Activated naive CD8-positive, alpha-beta T cell (primary cell): ENCODE measurements around the gene OBP2B.
"Not testable (repeated sequence)": the region's sequence is repeated elsewhere in the genome, so short reads cannot be mapped to it uniquely, and the experiment has no call there.

Experiments used
- H3K27ac Mint-ChIP-seq: one replicate; pipeline ENCODE4 v1.8.0; 2021; ENCODE audit warnings: mixed read lengths
- H3K27me3 Mint-ChIP-seq: one replicate; pipeline ENCODE4 v1.8.0; 2021; ENCODE audit warnings: mixed read lengths
- H3K36me3 Mint-ChIP-seq: one replicate; pipeline ENCODE4 v1.8.0; 2021; ENCODE audit warnings: mixed read lengths
- H3K4me1 Mint-ChIP-seq: one replicate; pipeline ENCODE4 v1.8.0; 2021; ENCODE audit warnings: low read depth, mixed read lengths
- H3K4me3 Mint-ChIP-seq: one replicate; pipeline ENCODE4 v1.8.0; 2021; ENCODE audit warnings: mild to moderate bottlenecking, mixed read lengths
- H3K9me3 Mint-ChIP-seq: one replicate; pipeline ENCODE4 v1.8.0; 2021; ENCODE audit warnings: low read depth, mixed read lengths

The OBP2B gene

GRCh38 chr9:133208880-133209300 lies at the start of gene OBP2B:
TSS of gene OBP2B (minus strand) at chr9:133209250. CDS start at chr9:133209199, 51 bp downstream.
- not testable (repeated sequence) for H3K9me3 Mint-ChIP-seq, H3K27me3 Mint-ChIP-seq, H3K4me3 Mint-ChIP-seq, H3K36me3 Mint-ChIP-seq, H3K4me1 Mint-ChIP-seq, H3K27ac Mint-ChIP-seq

GRCh38 chr9:133258061-133259015 lies 49.3 kb upstream of the OBP2B start:
- Mint-ChIP-seq H3K4me1 (no peaks in the 10 kb centered on the region), H3K4me3 (no peak overlapping the region), H3K27ac (no peak overlapping the region), H3K9me3 (no peaks in the 10 kb centered on the region), H3K27me3 (no peaks in the 10 kb centered on the region), H3K36me3 (no peaks in the 10 kb centered on the region)

- H3K9me3 Mint-ChIP-seq, result no peaks in the 10 kb centered on the region
- no peaks in the 10 kb centered on the region for H3K27me3 Mint-ChIP-seq
- no peak overlapping the region for H3K27ac Mint-ChIP-seq
- no peaks in the 10 kb centered on the region for H3K36me3 Mint-ChIP-seq
- no peak overlapping the region for H3K4me3 Mint-ChIP-seq
- H3K4me1 Mint-ChIP-seq, result no peaks in the 10 kb centered on the region
Measured at GRCh38 chr9:133257465-133257956, 48.5 kb upstream of the OBP2B start.

GRCh38 chr9:133256686-133257091 lies 47.6 kb upstream of the OBP2B start:
- no peaks in the 10 kb centered on the region for H3K27me3 Mint-ChIP-seq
- H3K27ac Mint-ChIP-seq, result no peak overlapping the region
- H3K9me3 Mint-ChIP-seq, result no peaks in the 10 kb centered on the region
- H3K4me3 Mint-ChIP-seq, result no peak overlapping the region
- no peaks in the 10 kb centered on the region for H3K36me3 Mint-ChIP-seq
- H3K4me1 Mint-ChIP-seq, result no peaks in the 10 kb centered on the region

- Mint-ChIP-seq H3K9me3 (no peaks in the 10 kb centered on the region), H3K27ac (no peak overlapping the region), H3K4me3 (no peak overlapping the region), H3K36me3 (no peaks in the 10 kb centered on the region), H3K4me1 (no peaks in the 10 kb centered on the region), H3K27me3 (no peaks in the 10 kb centered on the region)
Measured at GRCh38 chr9:133256136-133256461, 47.0 kb upstream of the OBP2B start.

- Mint-ChIP-seq H3K4me1 (no peaks in the 10 kb centered on the region), H3K36me3 (no peaks in the 10 kb centered on the region), H3K4me3 (no peak overlapping the region), H3K9me3 (no peaks in the 10 kb centered on the region), H3K27ac (no peak overlapping the region), H3K27me3 (no peaks in the 10 kb centered on the region)
Measured at GRCh38 chr9:133255371-133256135, 46.5 kb upstream of the OBP2B start.

GRCh38 chr9:133254471-133254870 lies 45.4 kb upstream of the OBP2B start:
- Mint-ChIP-seq H3K4me1 (no peaks in the 10 kb centered on the region), H3K36me3 (no peaks in the 10 kb centered on the region), H3K9me3 (no peaks in the 10 kb centered on the region), H3K27me3 (no peaks in the 10 kb centered on the region), H3K27ac (no peak overlapping the region), H3K4me3 (no peak overlapping the region)

- Mint-ChIP-seq H3K36me3 (no peaks in the 10 kb centered on the region), H3K9me3 (no peaks in the 10 kb centered on the region), H3K4me1 (no peaks in the 10 kb centered on the region), H3K4me3 (no peak overlapping the region), H3K27ac (no peak overlapping the region), H3K27me3 (no peaks in the 10 kb centered on the region)
Measured at GRCh38 chr9:133253268-133253667, 44.2 kb upstream of the OBP2B start.

- no peaks in the 10 kb centered on the region for H3K9me3 Mint-ChIP-seq
- no peak overlapping the region for H3K4me3 Mint-ChIP-seq
- H3K4me1 Mint-ChIP-seq, result no peaks in the 10 kb centered on the region
- H3K27me3 Mint-ChIP-seq, result no peaks in the 10 kb centered on the region
- no peak overlapping the region for H3K27ac Mint-ChIP-seq
- no peaks in the 10 kb centered on the region for H3K36me3 Mint-ChIP-seq
Measured at GRCh38 chr9:133252301-133253020, 43.4 kb upstream of the OBP2B start.

- Mint-ChIP-seq H3K9me3 (no peaks in the 10 kb centered on the region), H3K27me3 (no peaks in the 10 kb centered on the region), H3K36me3 (no peaks in the 10 kb centered on the region), H3K4me3 (no peak overlapping the region), H3K4me1 (no peaks in the 10 kb centered on the region), H3K27ac (no peak overlapping the region)
Measured at GRCh38 chr9:133251773-133252172, 42.7 kb upstream of the OBP2B start.

- not testable (repeated sequence) for H3K4me1 Mint-ChIP-seq, H3K4me3 Mint-ChIP-seq, H3K9me3 Mint-ChIP-seq, H3K27ac Mint-ChIP-seq, H3K27me3 Mint-ChIP-seq, H3K36me3 Mint-ChIP-seq
Measured at GRCh38 chr9:133251221-133251620, 42.2 kb upstream of the OBP2B start.

- no peaks in the 10 kb centered on the region for H3K4me1 Mint-ChIP-seq
- H3K27ac Mint-ChIP-seq, result no peak overlapping the region
- H3K27me3 Mint-ChIP-seq, result no peaks in the 10 kb centered on the region
- H3K9me3 Mint-ChIP-seq, result no peaks in the 10 kb centered on the region
- H3K36me3 Mint-ChIP-seq, result no peaks in the 10 kb centered on the region
- H3K4me3 Mint-ChIP-seq, result no peak overlapping the region
Measured at GRCh38 chr9:133250741-133251170, 41.7 kb upstream of the OBP2B start.

- Mint-ChIP-seq H3K4me3 (no peak overlapping the region), H3K4me1 (no peaks in the 10 kb centered on the region), H3K27me3 (no peaks in the 10 kb centered on the region), H3K36me3 (no peaks in the 10 kb centered on the region), H3K9me3 (no peaks in the 10 kb centered on the region), H3K27ac (no peak overlapping the region)
Measured at GRCh38 chr9:133249337-133249736, 40.3 kb upstream of the OBP2B start.

- H3K27ac Mint-ChIP-seq, result no peak overlapping the region
Measured at GRCh38 chr9:133248726-133249295, 39.8 kb upstream of the OBP2B start.

More at GRCh38 chr9:133248726-133249295, 39.8 kb upstream of the OBP2B start:
- no peak overlapping the region for H3K4me3 Mint-ChIP-seq
- no peaks in the 10 kb centered on the region for H3K4me1 Mint-ChIP-seq
- H3K9me3 Mint-ChIP-seq, result no peaks in the 10 kb centered on the region
- H3K36me3 Mint-ChIP-seq, result no peaks in the 10 kb centered on the region
- H3K27me3 Mint-ChIP-seq, result peaks cover 1% of the 10 kb centered on the region
